ENCODE data around the gene KTN1.

DNA sequence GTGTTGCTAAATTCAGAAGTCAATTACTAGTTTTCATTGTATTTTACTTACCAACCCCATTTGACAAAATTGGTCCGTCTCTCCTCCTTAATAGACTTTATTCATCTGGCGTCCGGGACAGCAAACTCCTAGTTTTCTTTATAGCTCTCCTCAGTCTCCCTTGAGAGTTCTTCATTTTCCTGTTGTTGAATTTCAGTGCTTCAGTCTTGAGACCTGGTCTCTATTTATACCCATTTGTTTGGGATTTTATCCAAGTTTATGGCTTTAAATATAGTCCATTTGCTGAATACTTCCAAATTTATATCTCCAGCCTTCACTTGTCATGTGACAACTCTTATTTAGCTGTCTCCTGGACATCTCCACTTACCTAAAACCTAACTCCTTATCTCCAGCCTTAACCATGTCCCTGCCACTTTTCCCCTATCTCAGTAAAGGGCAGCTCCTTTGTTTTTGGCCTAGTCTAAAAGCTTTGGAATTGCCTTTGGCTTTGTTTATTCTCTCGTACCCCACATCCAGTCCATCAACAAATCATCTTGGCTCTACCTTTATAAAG is 23.5 kb downstream of the KTN1 start:
- TF ChIP-seq CTCF (IDR thresholded peaks at IDR 0.05; ENCODE audit: low read depth, low read length, poor library complexity, severe bottlenecking) (no peak), EZH2phosphoT487 (IDR thresholded peaks at IDR 0.05; ENCODE audit: borderline replicate concordance, low read length) (no peak)

Data from DOHH2 (cell line).